ENCODE data around the gene TBC1D9.

DNA sequence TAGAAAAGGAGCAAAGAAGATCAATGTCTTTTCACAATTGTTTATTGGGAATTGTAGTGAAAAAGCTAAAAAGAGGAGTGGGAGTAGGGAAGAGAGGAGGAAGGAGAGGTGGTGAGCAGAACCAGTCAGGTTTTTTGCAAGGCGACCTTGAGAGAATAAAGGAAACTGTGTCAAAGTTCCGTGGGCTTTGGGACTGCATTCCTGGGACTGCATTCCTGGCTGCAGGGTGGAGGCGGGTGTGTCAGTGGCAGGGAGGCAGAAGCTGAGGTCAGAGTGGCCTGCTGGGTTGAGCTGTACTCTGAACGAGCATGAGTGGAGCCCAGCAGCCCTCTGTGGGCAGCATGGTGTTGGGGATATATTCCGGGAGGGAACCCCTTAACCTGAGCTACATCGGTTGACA is 120.6 kb downstream of the TBC1D9 start:
- TF ChIP-seq, protein P1, sequence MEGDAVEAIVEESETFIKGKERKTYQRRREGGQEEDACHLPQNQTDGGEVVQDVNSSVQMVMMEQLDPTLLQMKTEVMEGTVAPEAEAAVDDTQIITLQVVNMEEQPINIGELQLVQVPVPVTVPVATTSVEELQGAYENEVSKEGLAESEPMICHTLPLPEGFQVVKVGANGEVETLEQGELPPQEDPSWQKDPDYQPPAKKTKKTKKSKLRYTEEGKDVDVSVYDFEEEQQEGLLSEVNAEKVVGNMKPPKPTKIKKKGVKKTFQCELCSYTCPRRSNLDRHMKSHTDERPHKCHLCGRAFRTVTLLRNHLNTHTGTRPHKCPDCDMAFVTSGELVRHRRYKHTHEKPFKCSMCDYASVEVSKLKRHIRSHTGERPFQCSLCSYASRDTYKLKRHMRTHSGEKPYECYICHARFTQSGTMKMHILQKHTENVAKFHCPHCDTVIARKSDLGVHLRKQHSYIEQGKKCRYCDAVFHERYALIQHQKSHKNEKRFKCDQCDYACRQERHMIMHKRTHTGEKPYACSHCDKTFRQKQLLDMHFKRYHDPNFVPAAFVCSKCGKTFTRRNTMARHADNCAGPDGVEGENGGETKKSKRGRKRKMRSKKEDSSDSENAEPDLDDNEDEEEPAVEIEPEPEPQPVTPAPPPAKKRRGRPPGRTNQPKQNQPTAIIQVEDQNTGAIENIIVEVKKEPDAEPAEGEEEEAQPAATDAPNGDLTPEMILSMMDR (IDR thresholded peaks at IDR 0.05), result no peak
- TF ChIP-seq JUN (CRISPR knock-in tag; IDR thresholded peaks at IDR 0.05), result no peak
- no peak for TF ChIP-seq FOXP1 (CRISPR knock-in tag; IDR thresholded peaks at IDR 0.05; ENCODE audit: borderline replicate concordance)
- TF ChIP-seq, protein P2, sequence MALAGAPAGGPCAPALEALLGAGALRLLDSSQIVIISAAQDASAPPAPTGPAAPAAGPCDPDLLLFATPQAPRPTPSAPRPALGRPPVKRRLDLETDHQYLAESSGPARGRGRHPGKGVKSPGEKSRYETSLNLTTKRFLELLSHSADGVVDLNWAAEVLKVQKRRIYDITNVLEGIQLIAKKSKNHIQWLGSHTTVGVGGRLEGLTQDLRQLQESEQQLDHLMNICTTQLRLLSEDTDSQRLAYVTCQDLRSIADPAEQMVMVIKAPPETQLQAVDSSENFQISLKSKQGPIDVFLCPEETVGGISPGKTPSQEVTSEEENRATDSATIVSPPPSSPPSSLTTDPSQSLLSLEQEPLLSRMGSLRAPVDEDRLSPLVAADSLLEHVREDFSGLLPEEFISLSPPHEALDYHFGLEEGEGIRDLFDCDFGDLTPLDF (CRISPR knock-in tag; IDR thresholded peaks at IDR 0.05), result no peak
- TF ChIP-seq, protein P3, sequence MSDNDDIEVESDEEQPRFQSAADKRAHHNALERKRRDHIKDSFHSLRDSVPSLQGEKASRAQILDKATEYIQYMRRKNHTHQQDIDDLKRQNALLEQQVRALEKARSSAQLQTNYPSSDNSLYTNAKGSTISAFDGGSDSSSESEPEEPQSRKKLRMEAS (CRISPR knock-in tag; IDR thresholded peaks at IDR 0.05), result no peak
- no peak for TF ChIP-seq FOXJ3 (CRISPR knock-in tag; IDR thresholded peaks at IDR 0.05; ENCODE audit: borderline replicate concordance)
- no peak for TF ChIP-seq CREB1 (CRISPR knock-in tag; IDR thresholded peaks at IDR 0.05)
- no peak for TF ChIP-seq NR1H2 (CRISPR knock-in tag; IDR thresholded peaks at IDR 0.05)
- no peak for TF ChIP-seq GABPB1 (CRISPR knock-in tag; IDR thresholded peaks at IDR 0.05)
- TF ChIP-seq IRF2 (CRISPR knock-in tag; IDR thresholded peaks at IDR 0.05; ENCODE audit: borderline replicate concordance, low read depth), result no peak
- TF ChIP-seq NR2C2 (CRISPR knock-in tag; IDR thresholded peaks at IDR 0.05), result no peak
- no peak for TF ChIP-seq ZNF423 (CRISPR knock-in tag; IDR thresholded peaks at IDR 0.05)
- TF ChIP-seq, protein P4, sequence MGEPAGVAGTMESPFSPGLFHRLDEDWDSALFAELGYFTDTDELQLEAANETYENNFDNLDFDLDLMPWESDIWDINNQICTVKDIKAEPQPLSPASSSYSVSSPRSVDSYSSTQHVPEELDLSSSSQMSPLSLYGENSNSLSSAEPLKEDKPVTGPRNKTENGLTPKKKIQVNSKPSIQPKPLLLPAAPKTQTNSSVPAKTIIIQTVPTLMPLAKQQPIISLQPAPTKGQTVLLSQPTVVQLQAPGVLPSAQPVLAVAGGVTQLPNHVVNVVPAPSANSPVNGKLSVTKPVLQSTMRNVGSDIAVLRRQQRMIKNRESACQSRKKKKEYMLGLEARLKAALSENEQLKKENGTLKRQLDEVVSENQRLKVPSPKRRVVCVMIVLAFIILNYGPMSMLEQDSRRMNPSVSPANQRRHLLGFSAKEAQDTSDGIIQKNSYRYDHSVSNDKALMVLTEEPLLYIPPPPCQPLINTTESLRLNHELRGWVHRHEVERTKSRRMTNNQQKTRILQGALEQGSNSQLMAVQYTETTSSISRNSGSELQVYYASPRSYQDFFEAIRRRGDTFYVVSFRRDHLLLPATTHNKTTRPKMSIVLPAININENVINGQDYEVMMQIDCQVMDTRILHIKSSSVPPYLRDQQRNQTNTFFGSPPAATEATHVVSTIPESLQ (CRISPR knock-in tag; IDR thresholded peaks at IDR 0.05), result no peak

Measured in WTC11 (cell line).